K562 (cell line): ENCODE results near the gene IRF2. TPM values are rescaled to one million over a fixed set of nuclear protein-coding genes. Genes with fewer than 3 reads are reported as not detected.

Experiments used
- polyA plus RNA-seq, 8 experiments: library from polyadenylated mRNA; depleted of rRNA in 4 of 8; stranded (reverse) in 5 of 8; unstranded in 3 of 8; fragments of >200 nt; fragmentation: Nextera tagmentation in 2 of 8; fragmentation: Illumina TruSeq in 1 of 8; extraction: Ambion mirVana in 2 of 8; extraction: Trizol in 1 of 8; gene quantifications; 2 replicates each; pipeline versions ENCODE4 v1.2.1 to v1.2.3, GENCODE V29; 2011 to 2014; ENCODE audit warnings: inconsistent platforms in 1 of 8, missing spikeins in 1 of 8
- total RNA-seq, 7 experiments: library from RNA; depleted of rRNA in 6 of 7; stranded (reverse); fragments of >200 nt in 6 of 7; fragmentation: Illumina TruSeq in 2 of 7; extraction: Trizol in 2 of 7; gene quantifications; 2 replicates each; pipeline versions ENCODE4 v1.2.1 to v1.2.3, GENCODE V29; 2011 to 2021; ENCODE audit warnings: low replicate concordance in 1 of 7
- TF ChIP-seq, protein P1 (sequence below): fragments of 200-600 bp; sonication (generic); IDR thresholded peaks from one replicate; pipeline ENCODE4 v1.6.1; 2012; ENCODE audit warnings: mild to moderate bottlenecking, low read depth, low read length, inconsistent platforms

The IRF2 gene
- total and polyA plus RNA-seq, 9 of the 15 experiments (the other 6 are each of a cell fraction or from before 2014, with no cell fraction given), result 7.1 to 17.1 (median 11.3) TPM

DNA sequence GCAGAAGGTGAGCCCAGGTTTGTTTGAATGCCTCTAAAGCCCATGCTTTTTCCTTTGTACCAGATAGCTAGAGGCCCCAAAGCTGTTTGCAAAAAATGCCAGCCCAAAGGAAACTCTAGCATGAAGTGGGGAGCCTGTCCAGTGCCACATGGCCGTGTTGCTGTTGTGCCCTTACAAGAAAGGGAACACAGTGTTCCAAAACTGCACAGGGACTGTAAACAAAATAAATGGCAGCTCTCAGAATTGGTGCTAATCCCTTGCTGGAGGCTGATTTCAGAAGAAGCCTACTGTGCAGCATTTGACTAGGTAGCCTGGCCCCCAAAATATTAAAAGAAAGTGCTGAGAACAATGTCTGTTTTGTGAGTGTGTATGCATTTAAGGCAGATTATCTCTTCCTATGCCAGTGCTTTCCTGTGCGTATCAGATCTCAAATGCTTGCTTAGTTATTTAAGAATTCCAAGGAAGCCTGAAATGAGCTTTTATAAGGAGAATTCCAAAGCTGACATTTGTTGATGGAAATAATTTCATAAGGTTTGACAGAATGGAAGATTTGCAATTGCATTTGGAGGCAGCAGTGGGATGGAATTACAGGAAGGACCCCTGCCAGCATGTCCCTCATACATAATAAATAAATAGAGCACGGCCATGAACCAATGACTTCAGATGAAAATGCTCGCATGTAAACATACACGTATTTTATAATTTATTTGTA is 115.7 kb downstream of the IRF2 start (continued):
- TF ChIP-seq, protein P1, sequence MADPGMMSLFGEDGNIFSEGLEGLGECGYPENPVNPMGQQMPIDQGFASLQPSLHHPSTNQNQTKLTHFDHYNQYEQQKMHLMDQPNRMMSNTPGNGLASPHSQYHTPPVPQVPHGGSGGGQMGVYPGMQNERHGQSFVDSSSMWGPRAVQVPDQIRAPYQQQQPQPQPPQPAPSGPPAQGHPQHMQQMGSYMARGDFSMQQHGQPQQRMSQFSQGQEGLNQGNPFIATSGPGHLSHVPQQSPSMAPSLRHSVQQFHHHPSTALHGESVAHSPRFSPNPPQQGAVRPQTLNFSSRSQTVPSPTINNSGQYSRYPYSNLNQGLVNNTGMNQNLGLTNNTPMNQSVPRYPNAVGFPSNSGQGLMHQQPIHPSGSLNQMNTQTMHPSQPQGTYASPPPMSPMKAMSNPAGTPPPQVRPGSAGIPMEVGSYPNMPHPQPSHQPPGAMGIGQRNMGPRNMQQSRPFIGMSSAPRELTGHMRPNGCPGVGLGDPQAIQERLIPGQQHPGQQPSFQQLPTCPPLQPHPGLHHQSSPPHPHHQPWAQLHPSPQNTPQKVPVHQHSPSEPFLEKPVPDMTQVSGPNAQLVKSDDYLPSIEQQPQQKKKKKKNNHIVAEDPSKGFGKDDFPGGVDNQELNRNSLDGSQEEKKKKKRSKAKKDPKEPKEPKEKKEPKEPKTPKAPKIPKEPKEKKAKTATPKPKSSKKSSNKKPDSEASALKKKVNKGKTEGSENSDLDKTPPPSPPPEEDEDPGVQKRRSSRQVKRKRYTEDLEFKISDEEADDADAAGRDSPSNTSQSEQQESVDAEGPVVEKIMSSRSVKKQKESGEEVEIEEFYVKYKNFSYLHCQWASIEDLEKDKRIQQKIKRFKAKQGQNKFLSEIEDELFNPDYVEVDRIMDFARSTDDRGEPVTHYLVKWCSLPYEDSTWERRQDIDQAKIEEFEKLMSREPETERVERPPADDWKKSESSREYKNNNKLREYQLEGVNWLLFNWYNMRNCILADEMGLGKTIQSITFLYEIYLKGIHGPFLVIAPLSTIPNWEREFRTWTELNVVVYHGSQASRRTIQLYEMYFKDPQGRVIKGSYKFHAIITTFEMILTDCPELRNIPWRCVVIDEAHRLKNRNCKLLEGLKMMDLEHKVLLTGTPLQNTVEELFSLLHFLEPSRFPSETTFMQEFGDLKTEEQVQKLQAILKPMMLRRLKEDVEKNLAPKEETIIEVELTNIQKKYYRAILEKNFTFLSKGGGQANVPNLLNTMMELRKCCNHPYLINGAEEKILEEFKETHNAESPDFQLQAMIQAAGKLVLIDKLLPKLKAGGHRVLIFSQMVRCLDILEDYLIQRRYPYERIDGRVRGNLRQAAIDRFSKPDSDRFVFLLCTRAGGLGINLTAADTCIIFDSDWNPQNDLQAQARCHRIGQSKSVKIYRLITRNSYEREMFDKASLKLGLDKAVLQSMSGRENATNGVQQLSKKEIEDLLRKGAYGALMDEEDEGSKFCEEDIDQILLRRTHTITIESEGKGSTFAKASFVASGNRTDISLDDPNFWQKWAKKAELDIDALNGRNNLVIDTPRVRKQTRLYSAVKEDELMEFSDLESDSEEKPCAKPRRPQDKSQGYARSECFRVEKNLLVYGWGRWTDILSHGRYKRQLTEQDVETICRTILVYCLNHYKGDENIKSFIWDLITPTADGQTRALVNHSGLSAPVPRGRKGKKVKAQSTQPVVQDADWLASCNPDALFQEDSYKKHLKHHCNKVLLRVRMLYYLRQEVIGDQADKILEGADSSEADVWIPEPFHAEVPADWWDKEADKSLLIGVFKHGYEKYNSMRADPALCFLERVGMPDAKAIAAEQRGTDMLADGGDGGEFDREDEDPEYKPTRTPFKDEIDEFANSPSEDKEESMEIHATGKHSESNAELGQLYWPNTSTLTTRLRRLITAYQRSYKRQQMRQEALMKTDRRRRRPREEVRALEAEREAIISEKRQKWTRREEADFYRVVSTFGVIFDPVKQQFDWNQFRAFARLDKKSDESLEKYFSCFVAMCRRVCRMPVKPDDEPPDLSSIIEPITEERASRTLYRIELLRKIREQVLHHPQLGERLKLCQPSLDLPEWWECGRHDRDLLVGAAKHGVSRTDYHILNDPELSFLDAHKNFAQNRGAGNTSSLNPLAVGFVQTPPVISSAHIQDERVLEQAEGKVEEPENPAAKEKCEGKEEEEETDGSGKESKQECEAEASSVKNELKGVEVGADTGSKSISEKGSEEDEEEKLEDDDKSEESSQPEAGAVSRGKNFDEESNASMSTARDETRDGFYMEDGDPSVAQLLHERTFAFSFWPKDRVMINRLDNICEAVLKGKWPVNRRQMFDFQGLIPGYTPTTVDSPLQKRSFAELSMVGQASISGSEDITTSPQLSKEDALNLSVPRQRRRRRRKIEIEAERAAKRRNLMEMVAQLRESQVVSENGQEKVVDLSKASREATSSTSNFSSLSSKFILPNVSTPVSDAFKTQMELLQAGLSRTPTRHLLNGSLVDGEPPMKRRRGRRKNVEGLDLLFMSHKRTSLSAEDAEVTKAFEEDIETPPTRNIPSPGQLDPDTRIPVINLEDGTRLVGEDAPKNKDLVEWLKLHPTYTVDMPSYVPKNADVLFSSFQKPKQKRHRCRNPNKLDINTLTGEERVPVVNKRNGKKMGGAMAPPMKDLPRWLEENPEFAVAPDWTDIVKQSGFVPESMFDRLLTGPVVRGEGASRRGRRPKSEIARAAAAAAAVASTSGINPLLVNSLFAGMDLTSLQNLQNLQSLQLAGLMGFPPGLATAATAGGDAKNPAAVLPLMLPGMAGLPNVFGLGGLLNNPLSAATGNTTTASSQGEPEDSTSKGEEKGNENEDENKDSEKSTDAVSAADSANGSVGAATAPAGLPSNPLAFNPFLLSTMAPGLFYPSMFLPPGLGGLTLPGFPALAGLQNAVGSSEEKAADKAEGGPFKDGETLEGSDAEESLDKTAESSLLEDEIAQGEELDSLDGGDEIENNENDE, result no peak
